Mesenteric fat pad (tissue), 1 donor: ENCODE results near the gene TEKT3. TPM values are rescaled to one million over a fixed set of nuclear protein-coding genes. Genes with fewer than 3 reads are reported as not detected.

Source experiments
- DNase-seq: peaks from one replicate; pipeline ENCODE4 v3.0.0-alpha.2; 2020; ENCODE audit warnings: low spot score
- total RNA-seq: library from RNA; stranded (reverse); fragmentation: NEBNext Ultra II Directional; extraction: Animal tissue kit (Norgen Biotek cat#: 25700); gene quantifications from one replicate; pipeline ENCODE4 v1.2.1, GENCODE V29; 2021
- donor health status: DM: yes; HTN: yes; CAD: no.

TEKT3 gene
- total RNA-seq, 1 donor from 2014 or later = not detected

GRCh38 chr17:15298176-15298575 is 43.2 kb downstream of the TEKT3 start:
- DNase-seq = no peak

- no peak for DNase-seq
Observed at GRCh38 chr17:15293558-15293957, 47.8 kb downstream of the TEKT3 start.

- no peak for DNase-seq
Observed at GRCh38 chr17:15291674-15292361, 49.6 kb downstream of the TEKT3 start.

GRCh38 chr17:15290605-15291004 is 50.8 kb downstream of the TEKT3 start:
- no peak for DNase-seq

GRCh38 chr17:15289285-15290183 is 51.9 kb downstream of the TEKT3 start:
- DNase-seq = no peak

- DNase-seq = no peak
Observed at GRCh38 chr17:15288859-15289258, 52.5 kb downstream of the TEKT3 start.

DNA sequence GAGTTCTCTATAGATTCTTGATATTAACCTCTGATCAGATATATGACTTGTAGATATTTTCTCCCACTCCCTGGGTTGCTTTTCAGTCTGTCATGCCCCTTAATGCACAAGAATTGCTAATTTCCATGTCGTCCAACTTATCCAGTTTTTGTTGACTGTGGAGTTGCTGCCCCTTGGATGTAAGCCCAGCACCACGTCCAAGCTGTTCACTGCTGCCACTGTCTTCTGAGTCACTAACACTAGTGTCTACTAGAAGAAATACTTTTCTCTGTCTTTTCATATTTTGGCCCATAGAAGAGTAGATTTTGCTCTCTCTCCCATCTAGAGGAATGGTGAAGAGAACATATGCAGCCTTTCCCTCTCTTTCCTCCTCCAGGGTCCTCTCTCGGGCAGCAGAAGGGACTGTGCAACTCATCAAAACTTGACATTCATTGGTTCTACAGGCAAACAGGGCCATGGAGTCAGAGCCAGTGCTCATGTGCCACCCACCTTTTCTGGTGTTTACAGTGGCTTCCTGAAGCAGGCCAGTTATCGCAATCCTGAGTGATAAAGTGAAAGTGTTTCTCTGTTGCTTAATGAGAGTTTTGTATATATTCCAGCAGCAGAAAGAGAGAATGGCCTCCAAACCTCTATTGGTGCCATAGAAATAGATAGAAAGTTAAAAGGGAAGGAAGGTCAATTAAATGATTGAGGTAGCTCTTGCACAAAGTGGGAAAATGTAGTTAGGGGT is 53.7 kb downstream of the TEKT3 start:
- DNase-seq = no peak

GRCh38 chr17:15285466-15285865 is 55.9 kb downstream of the TEKT3 start:
- no peak for DNase-seq

DNA sequence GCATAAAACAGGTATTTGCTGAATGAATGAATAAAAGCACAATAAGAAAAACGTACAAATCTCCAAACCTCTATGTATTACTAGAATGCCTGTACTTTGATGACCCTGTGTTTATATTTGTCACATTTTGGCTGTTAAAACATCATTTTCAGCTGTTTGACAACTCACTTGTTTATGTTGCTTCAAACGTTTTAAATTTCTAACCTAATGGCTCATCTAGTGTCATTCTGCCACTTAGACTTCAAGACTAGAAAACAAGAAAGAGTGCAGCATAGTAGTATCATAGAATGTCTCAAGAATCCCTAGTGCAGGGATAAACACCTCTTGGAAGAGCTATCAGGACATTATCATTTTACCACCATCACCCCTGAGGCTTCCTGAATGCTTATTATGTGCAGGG is 56.9 kb downstream of the TEKT3 start:
- no peak for DNase-seq

GRCh38 chr17:15284107-15284506 is 57.3 kb downstream of the TEKT3 start:
- no peak for DNase-seq

DNA sequence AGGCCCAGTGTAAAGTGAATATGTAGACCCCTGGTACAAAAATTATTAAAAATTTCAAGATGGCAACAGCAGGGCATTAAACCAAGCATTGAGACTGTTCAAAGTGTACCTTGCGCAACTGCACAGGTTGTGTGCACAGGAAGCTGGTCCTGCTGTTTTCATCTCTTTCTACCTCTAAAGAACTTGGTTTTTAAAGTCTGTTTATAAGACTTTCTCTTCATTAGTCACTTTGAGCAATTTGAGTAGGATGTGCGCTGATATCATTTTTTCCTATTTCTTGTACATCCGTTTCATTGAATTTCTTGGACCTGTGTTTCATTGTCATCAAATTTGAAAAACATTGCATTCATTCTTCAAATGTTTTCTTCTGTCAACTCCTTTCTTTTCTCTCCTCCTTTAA is 59.5 kb downstream of the TEKT3 start:
- no peak for DNase-seq

DNA sequence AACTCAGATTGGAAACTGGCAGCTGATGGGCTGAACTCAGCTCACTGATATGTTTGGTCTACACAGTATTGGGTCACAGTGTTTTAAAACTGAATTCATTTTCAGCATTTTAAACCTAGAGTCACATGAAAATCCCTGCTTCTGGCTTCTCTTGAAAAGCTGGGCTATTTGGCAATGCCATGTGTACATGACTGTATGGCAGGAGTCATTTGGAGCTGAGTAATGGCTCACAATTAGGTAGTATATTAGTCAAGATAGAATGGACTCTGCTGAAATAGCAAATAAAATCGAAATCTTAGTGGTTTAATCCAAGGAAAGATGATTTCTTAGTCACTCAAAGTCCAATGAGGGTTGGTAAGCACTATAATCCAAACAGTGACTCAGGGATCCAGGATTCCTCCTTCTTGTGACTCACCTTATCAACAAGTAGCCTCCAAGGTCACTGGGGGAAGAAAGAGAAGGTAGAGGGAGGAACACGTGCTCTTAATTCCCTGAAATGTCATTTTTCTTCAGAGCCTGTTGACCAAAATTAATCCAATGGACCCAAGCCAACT is 62.4 kb downstream of the TEKT3 start:
- DNase-seq = no peak

GRCh38 chr17:15278380-15278779 is 63.0 kb downstream of the TEKT3 start:
- DNase-seq = no peak

- no peak for DNase-seq
Observed at GRCh38 chr17:15274017-15274416, 67.4 kb downstream of the TEKT3 start.

DNA sequence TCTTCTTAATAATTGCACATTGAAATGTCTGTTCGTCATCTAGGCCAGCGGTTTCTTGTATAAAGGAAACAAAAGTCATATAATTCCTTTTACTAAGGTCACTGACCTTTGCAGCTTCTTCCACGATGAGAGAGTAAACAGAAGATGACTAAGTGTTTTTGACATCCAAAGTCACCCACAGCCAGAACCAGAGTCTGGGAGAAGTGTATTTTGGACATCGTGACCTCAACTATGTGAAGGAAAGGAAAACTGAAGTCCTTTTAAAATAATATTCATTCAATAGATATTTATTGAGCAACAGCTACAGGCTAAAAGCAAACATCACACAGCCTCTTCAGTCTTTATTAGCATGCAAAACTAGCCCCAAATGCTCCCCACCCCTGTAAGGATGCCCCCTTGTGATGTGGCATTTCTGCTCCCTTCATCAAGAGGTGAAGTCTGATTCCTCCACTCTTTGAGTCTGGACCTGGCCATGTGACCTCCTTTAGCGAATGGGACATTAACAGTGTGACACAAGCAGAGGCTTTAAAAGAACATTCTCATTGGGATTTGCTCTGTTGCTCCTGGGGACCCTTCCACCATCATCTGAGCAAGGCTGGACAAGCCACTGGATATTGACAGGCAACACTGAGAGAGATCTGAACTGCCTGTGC is 68.1 kb downstream of the TEKT3 start:
- no peak for DNase-seq

DNA sequence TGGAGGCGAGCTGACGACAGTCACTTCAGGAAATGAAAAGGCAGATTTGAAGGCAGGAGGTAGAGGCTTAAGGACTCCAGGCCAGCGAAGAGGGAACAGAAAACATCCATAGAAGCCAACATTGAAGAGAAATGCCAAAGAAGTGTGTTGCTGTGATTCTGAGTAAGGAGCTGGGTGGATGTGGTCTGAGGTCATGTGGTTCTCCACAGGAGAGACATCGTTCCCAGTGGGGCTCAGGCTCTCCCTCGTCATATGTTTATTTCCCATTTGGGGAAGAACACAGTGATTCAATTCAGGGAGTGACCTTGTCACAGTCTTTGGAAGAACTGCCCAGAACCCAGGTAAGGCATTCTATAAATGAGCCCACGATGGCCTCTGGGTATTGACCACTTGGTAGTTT is 69.7 kb downstream of the TEKT3 start:
- DNase-seq = no peak

GRCh38 chr17:15270628-15271381 is 70.6 kb downstream of the TEKT3 start:
- no peak for DNase-seq

- no peak for DNase-seq
Observed at GRCh38 chr17:15269780-15270089, 71.7 kb downstream of the TEKT3 start.

DNA sequence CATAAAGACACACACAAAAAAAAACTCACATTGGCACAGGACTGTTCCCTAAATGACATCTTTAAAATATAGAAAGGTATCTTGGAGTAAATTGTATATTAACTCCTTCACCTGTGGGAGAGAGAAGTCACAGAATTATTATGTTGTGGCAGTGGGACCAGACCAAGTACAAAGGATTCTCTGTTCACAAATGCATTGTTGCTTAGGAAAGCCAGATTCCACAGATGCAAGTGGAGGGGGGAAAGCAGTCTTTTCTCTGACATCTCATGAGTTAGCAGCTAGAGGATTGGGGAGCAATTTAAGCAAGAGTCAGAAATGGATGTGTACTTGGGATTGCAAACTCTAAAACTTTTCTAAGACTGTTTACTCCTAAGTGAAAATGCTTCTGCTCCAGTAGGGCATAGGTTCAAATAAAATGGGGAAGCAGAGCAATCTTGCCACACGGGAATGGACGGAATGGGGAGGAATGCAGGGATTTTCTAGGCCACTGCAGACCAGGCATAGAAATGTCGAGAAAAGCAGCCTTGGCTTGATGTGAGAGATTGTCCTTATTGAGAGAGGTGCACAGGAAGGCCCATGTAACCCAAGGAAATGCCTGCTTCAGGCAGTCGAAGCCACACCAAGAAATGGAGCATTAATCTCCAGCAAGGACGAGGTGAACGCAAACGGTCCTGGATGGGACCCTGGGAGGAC is 72.2 kb downstream of the TEKT3 start:
- no peak for DNase-seq

DNA sequence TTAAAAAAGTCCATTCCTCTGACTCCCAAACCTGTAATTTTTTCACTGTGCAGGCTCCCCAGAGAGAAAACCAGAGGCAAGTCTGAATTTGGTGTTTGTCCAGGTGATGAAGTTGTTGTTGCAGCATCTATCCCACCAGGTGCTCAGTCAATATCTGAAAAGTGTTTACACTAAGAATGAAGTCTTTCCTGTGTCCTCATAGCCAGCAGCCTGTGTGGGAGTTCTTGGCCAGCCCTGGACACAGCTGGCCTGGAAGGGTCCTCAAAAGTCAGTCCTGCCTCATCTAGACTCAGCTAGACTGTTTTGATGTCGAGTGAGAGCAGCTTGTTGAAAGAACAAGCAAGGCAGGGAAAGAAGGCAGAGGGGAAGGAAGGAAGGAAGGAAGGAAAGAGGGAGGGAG is 72.9 kb downstream of the TEKT3 start:
- DNase-seq = no peak
